CD4-positive, alpha-beta T cell (primary cell): ENCODE data around the gene CMIP. TPM values are rescaled to one million over a fixed set of nuclear protein-coding genes. Genes with fewer than 3 reads are reported as not detected.

Experiments used
- ATAC-seq: fragments of 200-7000 bp; cut with Tn5 transposase; one replicate; pipeline ENCODE4 v1.10.0; 2022; ENCODE audit warnings: mild to moderate bottlenecking; ENCODE audit not compliant: poor library complexity
- CTCF ChIA-PET: fragments of 350-600 bp; sonication (Branson Sonifier 250); formaldehyde crosslinking; loops from one replicate; lab custom pipeline; 2021; ENCODE audit warnings: antibody characterized with exemption, inconsistent platforms; lab: Charles Lee
- POLR2A ChIA-PET: fragments of 350-600 bp; sonication (Branson Sonifier 250); formaldehyde crosslinking; loops from one replicate; lab custom pipeline; 2021; ENCODE audit warnings: antibody characterized with exemption, inconsistent platforms; lab: Charles Lee
- DNase-seq, 14 experiments: peaks; one replicate each; pipeline ENCODE4 v3.0.0-alpha.2; 2013 to 2020; ENCODE audit warnings: mixed read lengths in 2 of 14
- H3K27ac ChIP-seq, 2 donors: one replicate each; pipeline versions ENCODE4 v1.5.1 to v1.7.0; 2013; ENCODE audit warnings: low read length in 2 of 2, low read depth in 1 of 2, mild to moderate bottlenecking in 1 of 2
- H3K27me3 ChIP-seq, 2 experiments: 1 replicate in 1 of 2; 2 replicates in 1 of 2; pipeline versions ENCODE4 v1.6.1 to v1.7.0; 2013; ENCODE audit warnings: low read length in 2 of 2, control low read depth in 1 of 2, mild to moderate bottlenecking in 1 of 2, moderate library complexity in 1 of 2; ENCODE audit not compliant: insufficient read depth in 2 of 2, control insufficient read depth in 1 of 2
- H3K36me3 ChIP-seq: one replicate; pipeline ENCODE4 v1.6.1; 2013; ENCODE audit warnings: low read length, control low read depth; ENCODE audit not compliant: insufficient read depth
- H3K4me1 ChIP-seq: one replicate; pipeline ENCODE4 v1.6.1; 2013; ENCODE audit warnings: low read length, control low read depth; ENCODE audit not compliant: insufficient read depth
- H3K4me3 ChIP-seq: one replicate; pipeline ENCODE4 v1.5.1; 2013; ENCODE audit warnings: mild to moderate bottlenecking, low read length, moderate library complexity
- H3K9me3 ChIP-seq, 2 experiments: 1 replicate in 1 of 2; 2 replicates in 1 of 2; pipeline versions ENCODE4 v1.6.1 to v1.7.0; 2013; ENCODE audit warnings: low read length in 2 of 2, mild to moderate bottlenecking in 2 of 2, control low read depth in 1 of 2, moderate library complexity in 1 of 2; ENCODE audit not compliant: control insufficient read depth in 1 of 2, insufficient read depth in 1 of 2
- H3K27ac Mint-ChIP-seq: one replicate; pipeline ENCODE4 v1.8.0; 2020; ENCODE audit warnings: mixed read lengths
- H3K27me3 Mint-ChIP-seq: one replicate; pipeline ENCODE4 v1.8.0; 2021; ENCODE audit warnings: mixed read lengths
- H3K36me3 Mint-ChIP-seq: one replicate; pipeline ENCODE4 v1.8.0; 2021; ENCODE audit warnings: low read depth, mixed read lengths
- H3K4me1 Mint-ChIP-seq: one replicate; pipeline ENCODE4 v1.8.0; 2021; ENCODE audit warnings: low read depth, mixed read lengths
- H3K4me3 Mint-ChIP-seq: one replicate; pipeline ENCODE4 v1.8.0; 2020; ENCODE audit warnings: mild to moderate bottlenecking, mixed read lengths
- H3K9me3 Mint-ChIP-seq: one replicate; pipeline ENCODE4 v1.8.0; 2020; ENCODE audit warnings: mixed read lengths
- intact Hi-C, 2 experiments: fragments of 100-400 bp; cut with DNase I in 1 of 2; cut with micrococcal nuclease in 1 of 2; formaldehyde crosslinking; loops; one replicate each; pipeline versions ENCODE4 v1.15.1 to v1.9.0; 2023 to 2025; cut with DNase I, micrococcal nuclease
- total RNA-seq, 174 experiments: library from RNA in 2 of 174; stranded (reverse) in 2 of 174; gene quantifications; one replicate each; pipeline ENCODE4 v1.2.3 and lab custom pipeline; 2021 to 2026
- TF ChIP-seq, protein P1 (sequence below): fragments of 200-600 bp; IDR thresholded peaks from one replicate; pipeline ENCODE4 v1.8.0; 2022; ENCODE audit warnings: antibody characterized with exemption, mild to moderate bottlenecking

CMIP gene
- total RNA-seq, 2 experiments from 2014 or later: 33.5 to 35.3 TPM

DNA sequence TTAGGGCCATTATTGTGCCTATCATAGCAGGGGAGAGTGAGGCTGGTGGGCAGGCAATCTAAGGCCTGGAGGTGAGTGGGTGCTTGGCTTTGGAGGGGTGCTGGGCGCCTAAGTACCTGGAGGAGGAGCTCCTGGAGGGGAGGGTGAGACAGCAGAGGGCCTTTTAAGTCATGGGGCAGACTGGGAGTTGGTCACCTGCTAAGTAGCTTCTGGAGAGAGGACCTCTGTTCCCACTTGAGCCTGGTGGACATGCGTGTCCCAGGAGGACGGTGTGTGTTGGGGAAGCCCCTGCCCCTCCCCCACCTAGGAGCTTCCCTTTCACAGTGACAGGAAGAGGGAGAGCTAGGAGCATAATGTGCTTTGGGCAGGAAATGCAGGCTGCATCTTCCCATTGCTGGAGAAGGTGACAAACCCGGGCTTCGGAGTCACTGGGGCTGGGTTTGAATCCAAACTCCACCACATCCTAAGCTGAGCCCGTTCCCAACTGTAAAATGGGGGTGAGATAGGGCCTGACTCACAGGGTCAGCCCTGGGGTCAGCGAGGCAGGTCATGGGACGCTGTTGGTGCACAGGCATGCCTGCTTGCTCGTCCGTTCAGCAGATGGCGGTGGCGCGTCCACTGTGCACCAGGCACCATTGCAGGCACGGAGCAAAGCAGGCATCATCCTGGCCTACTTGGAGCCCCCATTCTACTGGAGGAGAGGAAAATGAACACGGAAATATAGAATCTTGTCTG lies 37.9 kb downstream of the CMIP start:
- no peak overlapping the region for H3K4me3 ChIP-seq
- POLR2A ChIA-PET: interaction anchor here (0.9 to 1.9 kb wide), 2 partner anchors 13 to 97 kb away, joined by 4 to 6 read pairs; no protein-coding TSS in a partner anchor

DNA sequence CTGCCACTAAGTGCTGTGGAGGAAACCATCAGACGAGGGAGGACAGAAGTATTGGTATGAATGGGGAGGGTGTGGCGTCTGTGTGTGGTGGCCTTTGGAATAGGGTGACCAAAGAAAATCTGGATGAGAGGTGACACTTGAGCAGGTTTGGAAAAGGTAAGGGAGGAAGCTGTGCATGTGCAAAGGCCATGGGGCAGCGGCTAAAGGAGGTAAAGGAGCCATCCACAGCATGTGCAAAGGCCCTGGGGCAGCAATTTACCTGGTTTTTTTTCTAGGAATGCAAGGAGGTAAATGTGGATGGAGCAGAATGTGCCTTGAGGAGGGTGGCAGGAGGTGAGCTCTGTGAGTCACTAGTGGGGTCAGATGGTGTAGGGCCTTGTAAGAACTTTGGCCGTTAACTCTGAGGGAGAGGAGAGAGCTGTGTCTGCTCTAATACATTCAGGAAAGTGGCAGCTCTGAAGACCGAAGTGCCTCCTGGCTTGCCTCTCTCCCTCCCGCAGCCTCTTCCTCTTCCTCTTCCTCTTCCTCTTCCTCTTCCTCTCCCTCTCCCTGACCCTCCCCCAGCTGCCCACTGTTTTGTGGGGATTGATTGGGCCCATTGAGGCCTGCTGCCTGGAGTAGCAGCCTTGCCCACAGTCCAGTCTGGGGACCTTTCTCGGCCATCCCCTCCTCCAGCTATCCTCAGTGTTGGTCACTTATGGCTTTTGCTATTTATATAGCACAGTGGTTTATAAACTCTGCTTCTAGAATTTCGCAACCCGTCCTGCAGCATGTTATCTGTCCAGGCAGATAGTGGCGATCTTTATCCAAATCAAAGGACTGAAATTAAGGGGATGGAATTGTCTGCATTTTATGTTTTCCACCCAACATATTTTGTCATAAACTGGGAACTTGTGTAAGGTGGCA lies 38.7 kb downstream of the CMIP start:
- H3K9me3 ChIP-seq: peaks cover 0 to 5% of the 10 kb centered on the region in 2 experiments
- Mint-ChIP-seq H3K4me3 (no peak overlapping the region), H3K4me1 (peaks cover 57% of the 10 kb centered on the region), H3K27me3 (no peaks in the 10 kb centered on the region), H3K36me3 (no peaks in the 10 kb centered on the region), H3K27ac (no peak overlapping the region), H3K9me3 (no peaks in the 10 kb centered on the region)
- ATAC-seq (no peak), DNase-seq (no peak)
- TF ChIP-seq, protein P1, sequence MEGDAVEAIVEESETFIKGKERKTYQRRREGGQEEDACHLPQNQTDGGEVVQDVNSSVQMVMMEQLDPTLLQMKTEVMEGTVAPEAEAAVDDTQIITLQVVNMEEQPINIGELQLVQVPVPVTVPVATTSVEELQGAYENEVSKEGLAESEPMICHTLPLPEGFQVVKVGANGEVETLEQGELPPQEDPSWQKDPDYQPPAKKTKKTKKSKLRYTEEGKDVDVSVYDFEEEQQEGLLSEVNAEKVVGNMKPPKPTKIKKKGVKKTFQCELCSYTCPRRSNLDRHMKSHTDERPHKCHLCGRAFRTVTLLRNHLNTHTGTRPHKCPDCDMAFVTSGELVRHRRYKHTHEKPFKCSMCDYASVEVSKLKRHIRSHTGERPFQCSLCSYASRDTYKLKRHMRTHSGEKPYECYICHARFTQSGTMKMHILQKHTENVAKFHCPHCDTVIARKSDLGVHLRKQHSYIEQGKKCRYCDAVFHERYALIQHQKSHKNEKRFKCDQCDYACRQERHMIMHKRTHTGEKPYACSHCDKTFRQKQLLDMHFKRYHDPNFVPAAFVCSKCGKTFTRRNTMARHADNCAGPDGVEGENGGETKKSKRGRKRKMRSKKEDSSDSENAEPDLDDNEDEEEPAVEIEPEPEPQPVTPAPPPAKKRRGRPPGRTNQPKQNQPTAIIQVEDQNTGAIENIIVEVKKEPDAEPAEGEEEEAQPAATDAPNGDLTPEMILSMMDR: no peak
- POLR2A ChIA-PET: no interaction called here
- H3K4me3 ChIP-seq: no peak overlapping the region
- H3K36me3 ChIP-seq: peaks cover 3% of the 10 kb centered on the region
- peaks cover 55% of the 10 kb centered on the region for H3K4me1 ChIP-seq
- H3K27me3 ChIP-seq: no peaks in the 10 kb centered on the region
- CTCF ChIA-PET: no interaction called here
- intact Hi-C loops: no loop called here
- H3K27ac ChIP-seq: no peak overlapping the region

More for the DNA sequence above, 37.9 kb downstream of the CMIP start:
- Mint-ChIP-seq H3K36me3 (no peaks in the 10 kb centered on the region), H3K27me3 (no peaks in the 10 kb centered on the region), H3K4me3 (no peak overlapping the region), H3K9me3 (no peaks in the 10 kb centered on the region), H3K27ac (peak overlapping the region; percentile 14), H3K4me1 (peaks cover 63% of the 10 kb centered on the region)
- Histone ChIP-seq H3K9me3 (peaks cover 0 to 5% of the 10 kb centered on the region in 2 experiments), H3K27ac (no peak overlapping the region), H3K4me1 (peaks cover 61% of the 10 kb centered on the region), H3K27me3 (no peaks in the 10 kb centered on the region), H3K36me3 (peaks cover 3% of the 10 kb centered on the region)
- no peak for DNase-seq
- intact Hi-C loops: no loop called here
- CTCF ChIA-PET: interaction anchor here (0.7 kb wide), 1 partner anchor 41 kb away, joined by 3 read pairs; no protein-coding TSS in a partner anchor
- TF ChIP-seq, protein P1: no peak
- ATAC-seq: no peak

DNA sequence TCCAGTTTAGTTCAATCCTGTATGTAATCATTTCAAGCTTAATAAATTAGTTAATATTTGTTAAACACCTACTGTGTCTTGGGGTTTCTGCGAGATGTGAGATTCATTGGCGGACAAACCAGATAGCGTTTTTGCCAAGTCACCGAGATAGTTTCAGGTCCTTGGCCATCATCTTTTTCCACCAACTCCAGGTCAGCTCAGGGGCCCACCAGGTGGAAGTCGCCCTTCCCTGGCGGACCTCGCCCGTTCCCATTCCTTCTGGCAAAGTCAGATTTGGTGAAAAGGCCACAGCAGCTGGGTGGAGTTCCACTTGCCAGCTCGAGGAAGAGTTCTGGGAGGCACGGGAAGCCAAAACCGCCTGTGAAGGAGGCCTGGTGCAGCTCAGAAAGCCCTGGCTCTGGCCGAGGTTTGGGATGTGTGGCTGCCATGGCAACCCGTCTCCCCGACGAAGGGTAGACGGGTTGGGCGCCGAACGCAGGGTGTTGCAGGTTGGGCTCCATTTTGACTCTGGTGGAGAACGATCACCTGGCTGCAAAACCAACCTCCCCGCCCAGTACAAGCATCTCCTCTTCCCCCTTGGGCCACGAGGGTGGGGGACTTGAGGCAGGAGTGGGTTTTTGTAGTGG lies 39.5 kb downstream of the CMIP start:
- H3K9me3 ChIP-seq: peaks cover 0 to 5% of the 10 kb centered on the region in 2 experiments
- no peaks in the 10 kb centered on the region for H3K27me3 Mint-ChIP-seq
- no peaks in the 10 kb centered on the region for H3K36me3 Mint-ChIP-seq
- ATAC-seq: no peak
- no peak overlapping the region for H3K27ac ChIP-seq
- no peak for DNase-seq
- TF ChIP-seq, protein P1: no peak
- intact Hi-C loops: no loop called here
- CTCF ChIA-PET: no interaction called here
- POLR2A ChIA-PET: no interaction called here
- H3K36me3 ChIP-seq: peaks cover 3% of the 10 kb centered on the region
- H3K4me1 Mint-ChIP-seq: peaks cover 57% of the 10 kb centered on the region
- no peak overlapping the region for H3K27ac Mint-ChIP-seq
- H3K27me3 ChIP-seq: no peaks in the 10 kb centered on the region
- H3K4me3 ChIP-seq: no peak overlapping the region
- H3K9me3 Mint-ChIP-seq: no peaks in the 10 kb centered on the region
- no peak overlapping the region for H3K4me3 Mint-ChIP-seq
- H3K4me1 ChIP-seq: peaks cover 49% of the 10 kb centered on the region
